ENCODE measurements around the gene CHD2.
"Not testable (repeated sequence)": the region's sequence is repeated elsewhere in the genome, so short reads cannot be mapped to it uniquely, and the experiment has no call there.

The CHD2 gene

GRCh38 chr15:93037820-93038705 is 137.9 kb downstream of the CHD2 start:
- no peak for DNase-seq

GRCh38 chr15:93039562-93040287 is 139.6 kb downstream of the CHD2 start:
- not testable (repeated sequence) for DNase-seq

GRCh38 chr15:93040288-93041158 is 140.4 kb downstream of the CHD2 start:
- DNase-seq, result no peak

- no peak for DNase-seq
Measured at GRCh38 chr15:93041159-93041547, 141.0 kb downstream of the CHD2 start.

GRCh38 chr15:93042211-93042610 is 142.1 kb downstream of the CHD2 start:
- DNase-seq, result no peak

GRCh38 chr15:93042691-93043378 is 142.7 kb downstream of the CHD2 start:
- DNase-seq, result no peak

- no peak for DNase-seq
Measured at GRCh38 chr15:93043621-93044300, 143.6 kb downstream of the CHD2 start.

- DNase-seq, result no peak
Measured at GRCh38 chr15:93044301-93045190, 144.4 kb downstream of the CHD2 start.

GRCh38 chr15:93045191-93045785 is 145.2 kb downstream of the CHD2 start:
- DNase-seq, result no peak

- DNase-seq, result no peak
Measured at GRCh38 chr15:93046120-93046519, 146.0 kb downstream of the CHD2 start.

- no peak for DNase-seq
Measured at GRCh38 chr15:93046721-93047120, 146.6 kb downstream of the CHD2 start.

- no peak for DNase-seq
Measured at GRCh38 chr15:93047621-93048425, 147.7 kb downstream of the CHD2 start.

GRCh38 chr15:93048426-93048721 is 148.2 kb downstream of the CHD2 start:
- DNase-seq, result no peak

GRCh38 chr15:93048759-93049161 is 148.6 kb downstream of the CHD2 start:
- no peak for DNase-seq

- no peak for DNase-seq
Measured at GRCh38 chr15:93049233-93049632, 149.1 kb downstream of the CHD2 start.

- DNase-seq, result no peak
Measured at GRCh38 chr15:93049914-93050578, 149.9 kb downstream of the CHD2 start.

GRCh38 chr15:93050648-93051047 is 150.5 kb downstream of the CHD2 start:
- no peak for DNase-seq

- no peak for DNase-seq
Measured at GRCh38 chr15:93051236-93052089, 151.3 kb downstream of the CHD2 start.
